Hematopoietic multipotent progenitor cell treated with erythropoietin and hydrocortisone succinate and interleukin-3 and kit ligand, for 17 days (in vitro differentiated cells): ENCODE results near the gene INKA2.

ENCODE experiments used
- DNase-seq: peaks from one replicate; pipeline ENCODE4 v3.0.0-alpha.2; 2015; ENCODE audit warnings: low spot score

The INKA2 gene

DNA sequence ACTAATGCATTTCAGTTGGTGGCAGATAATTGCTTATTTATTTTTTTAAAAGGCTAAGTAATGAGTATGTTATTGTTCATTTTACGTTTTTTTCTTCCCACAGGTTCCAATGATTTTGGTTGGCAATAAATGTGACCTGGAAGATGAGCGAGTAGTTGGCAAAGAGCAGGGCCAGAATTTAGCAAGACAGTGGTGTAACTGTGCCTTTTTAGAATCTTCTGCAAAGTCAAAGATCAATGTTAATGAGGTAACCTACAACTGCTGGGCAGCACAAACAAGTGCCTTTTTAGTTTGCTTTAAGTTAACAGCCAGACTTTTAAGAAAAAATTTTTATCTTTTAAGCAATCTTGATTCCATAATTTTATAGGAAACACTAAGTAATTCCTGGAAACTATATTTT is 35.0 kb downstream of the INKA2 start:
- DNase-seq = no peak

DNA sequence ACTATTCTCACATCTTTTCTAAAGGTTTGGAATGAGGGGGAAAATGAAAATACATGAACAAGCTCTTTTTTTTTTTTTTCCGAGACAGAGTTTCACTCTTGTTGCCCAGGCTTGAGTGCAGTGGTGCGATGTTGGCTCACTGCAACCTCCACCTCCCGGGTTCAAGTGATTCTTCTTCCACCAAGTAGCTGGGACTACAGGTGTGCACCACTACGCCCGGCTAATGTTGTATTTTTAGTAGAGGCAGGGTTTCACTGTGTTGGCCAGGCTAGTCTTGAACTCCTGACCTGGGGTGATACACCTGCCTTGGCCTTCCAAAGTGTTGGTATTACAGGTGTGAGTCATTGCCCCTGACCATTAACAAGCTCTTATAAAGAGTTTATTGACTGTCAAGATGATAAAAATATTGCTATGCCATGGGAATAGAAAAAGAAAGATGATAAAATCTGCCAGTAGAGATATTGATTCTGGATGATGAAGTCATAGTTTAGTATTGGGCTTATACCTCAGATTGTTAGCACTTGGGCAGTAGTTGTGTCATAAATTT is 36.6 kb downstream of the INKA2 start:
- DNase-seq = no peak

GRCh38 chr1:111699268-111699667 is 39.9 kb downstream of the INKA2 start:
- DNase-seq = no peak

DNA sequence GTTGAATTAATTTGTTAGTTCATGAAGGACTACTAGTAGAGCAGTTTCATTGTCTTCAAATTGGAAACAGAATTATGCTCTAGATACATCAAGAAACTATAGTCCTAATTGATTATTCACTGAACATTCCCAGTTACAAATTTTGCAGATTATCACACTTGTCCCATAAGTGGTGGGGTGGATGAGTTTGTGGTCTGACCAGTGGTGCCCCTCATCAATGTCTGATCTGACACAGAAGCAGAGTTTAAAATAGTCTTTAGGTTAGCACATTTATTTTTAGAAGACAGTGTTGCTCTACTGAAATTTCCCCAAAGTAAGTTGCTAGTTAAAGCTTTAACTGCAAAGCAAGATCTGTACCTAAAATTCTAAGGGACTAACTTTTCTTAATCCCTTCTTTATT is 42.9 kb downstream of the INKA2 start:
- no peak for DNase-seq

DNA sequence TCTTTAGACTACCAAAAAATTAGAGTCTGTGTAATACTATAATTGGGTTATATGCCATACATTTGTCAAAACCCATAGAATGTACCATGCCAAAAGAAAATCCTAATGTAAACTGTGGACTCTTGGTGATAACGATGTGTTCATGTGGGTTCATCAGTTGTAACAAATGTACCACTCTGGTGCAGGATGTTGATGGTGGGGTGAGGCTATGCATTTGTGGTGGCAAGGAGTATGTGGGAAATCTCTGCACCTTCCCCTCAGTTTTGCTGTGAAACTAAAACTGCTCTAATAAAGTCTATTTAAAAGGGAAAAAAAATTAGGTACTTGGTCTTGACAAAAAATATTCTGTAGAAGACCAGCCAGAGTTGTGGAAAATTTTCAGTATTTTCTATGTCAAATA is 43.4 kb downstream of the INKA2 start:
- DNase-seq = no peak

DNA sequence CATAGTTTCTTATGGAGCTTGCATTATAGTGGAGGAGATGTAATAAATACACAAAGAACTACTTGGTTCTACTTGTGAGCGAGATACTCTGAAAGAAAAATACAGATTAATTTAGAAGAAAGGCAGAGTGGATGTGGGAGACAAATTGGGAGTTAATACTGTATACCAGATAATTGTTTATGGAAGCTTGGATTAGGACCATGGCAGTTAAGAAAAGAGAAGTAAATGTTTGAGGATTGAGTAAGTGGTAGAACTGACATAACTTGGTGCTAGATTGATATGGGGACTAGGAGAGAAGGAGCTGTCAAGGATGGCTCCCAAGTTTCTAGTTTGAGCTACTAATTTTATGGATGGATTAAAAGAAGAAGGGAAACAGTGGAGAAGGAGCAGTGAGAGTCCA is 47.3 kb downstream of the INKA2 start:
- DNase-seq = no peak

DNA sequence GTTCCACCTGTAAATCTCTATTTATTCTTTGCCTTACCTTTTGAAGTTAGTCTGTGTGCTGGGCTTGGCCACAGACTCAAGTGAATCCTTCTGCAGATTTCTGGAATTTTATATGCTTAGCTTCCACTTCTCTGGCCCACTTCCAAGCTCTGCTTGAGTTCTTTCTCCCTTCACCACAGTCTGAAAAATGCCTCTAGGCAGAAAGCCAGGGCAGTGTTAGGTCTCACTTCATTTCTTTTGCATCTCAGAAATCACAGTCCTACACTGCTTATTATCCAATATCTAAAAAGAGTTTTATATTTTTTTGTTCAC is 48.9 kb downstream of the INKA2 start:
- DNase-seq = no peak
